Mesendoderm (in vitro differentiated cells): ENCODE measurements around the gene DSE.

Source experiments
- DNase-seq: peaks from one replicate; pipeline ENCODE4 v3.0.0; 2013
- H2AK5ac ChIP-seq: 2 replicates; pipeline ENCODE4 v1.6.1; 2013; ENCODE audit warnings: low read length, inconsistent platforms
- H2BK120ac ChIP-seq: 2 replicates; pipeline ENCODE4 v1.6.1; 2013; ENCODE audit warnings: low read depth, mild to moderate bottlenecking, low read length, moderate library complexity, mixed read lengths
- H2BK15ac ChIP-seq: replicated peaks from 2 replicates; pipeline ENCODE4 v1.6.1; 2013; ENCODE audit warnings: low read depth, mild to moderate bottlenecking, moderate library complexity
- H2BK5ac ChIP-seq: 2 replicates; pipeline ENCODE4 v1.6.1; 2013; ENCODE audit warnings: low read length, inconsistent platforms
- H3K18ac ChIP-seq: 2 replicates; pipeline ENCODE4 v1.6.1; 2013; ENCODE audit warnings: mild to moderate bottlenecking, low read length, mixed read lengths
- H3K23ac ChIP-seq: one replicate; pipeline ENCODE4 v1.6.1; 2013; ENCODE audit warnings: low read length
- H3K27ac ChIP-seq: 2 replicates; pipeline ENCODE4 v1.5.1; 2013; ENCODE audit warnings: low read depth, mild to moderate bottlenecking, inconsistent platforms, low read length, moderate library complexity
- H3K27me3 ChIP-seq: 2 replicates; pipeline ENCODE4 v1.6.1; 2013; ENCODE audit warnings: low read length, control low read depth, mild to moderate bottlenecking, inconsistent platforms; ENCODE audit not compliant: insufficient read depth, poor library complexity
- H3K36me3 ChIP-seq: 2 replicates; pipeline ENCODE4 v1.6.1; 2013; ENCODE audit warnings: low read length, inconsistent platforms; ENCODE audit not compliant: control insufficient read depth, insufficient read depth
- H3K4ac ChIP-seq: one replicate; pipeline ENCODE4 v1.6.1; 2013; ENCODE audit warnings: low read depth, mild to moderate bottlenecking, low read length, moderate library complexity
- H3K4me1 ChIP-seq: 2 replicates; pipeline ENCODE4 v1.6.1; 2013; ENCODE audit warnings: low read depth, low read length, inconsistent platforms; ENCODE audit not compliant: control insufficient read depth
- H3K4me2 ChIP-seq: 2 replicates; pipeline ENCODE4 v1.6.1; 2013; ENCODE audit warnings: low read length
- H3K4me3 ChIP-seq: 2 replicates; pipeline ENCODE4 v1.5.1; 2013; ENCODE audit warnings: mild to moderate bottlenecking, low read length
- H3K56ac ChIP-seq: one replicate; pipeline ENCODE4 v1.6.1; 2013; ENCODE audit warnings: low read length
- H3K79me1 ChIP-seq: 2 replicates; pipeline ENCODE4 v1.6.1; 2013; ENCODE audit warnings: low read length, inconsistent platforms
- H3K79me2 ChIP-seq: 2 replicates; pipeline ENCODE4 v1.6.1; 2013; ENCODE audit warnings: mild to moderate bottlenecking, low read length; ENCODE audit not compliant: control insufficient read depth, insufficient read depth
- H3K9ac ChIP-seq: 2 replicates; pipeline ENCODE4 v1.6.1; 2013; ENCODE audit warnings: low read length, inconsistent platforms
- H4K5ac ChIP-seq: one replicate; pipeline ENCODE4 v1.6.1; 2013; ENCODE audit warnings: low read length
- H4K8ac ChIP-seq: one replicate; pipeline ENCODE4 v1.6.1; 2013; ENCODE audit warnings: low read depth, mild to moderate bottlenecking, control low read depth, low read length, moderate library complexity
- WGBS: extraction: QIAGEN DNeasy Blood & Tissue Kit; methylation state at CpG from one replicate; pipeline ENCODE4 v1.1.7; 2013; ENCODE audit warnings: low lambda C conversion rate, missing lambda C conversion rate; ENCODE audit not compliant: insufficient coverage; ENCODE audit errors: extremely low coverage; 5-methylcytosine and 5-hydroxymethylcytosine counted together

Gene DSE

DNA sequence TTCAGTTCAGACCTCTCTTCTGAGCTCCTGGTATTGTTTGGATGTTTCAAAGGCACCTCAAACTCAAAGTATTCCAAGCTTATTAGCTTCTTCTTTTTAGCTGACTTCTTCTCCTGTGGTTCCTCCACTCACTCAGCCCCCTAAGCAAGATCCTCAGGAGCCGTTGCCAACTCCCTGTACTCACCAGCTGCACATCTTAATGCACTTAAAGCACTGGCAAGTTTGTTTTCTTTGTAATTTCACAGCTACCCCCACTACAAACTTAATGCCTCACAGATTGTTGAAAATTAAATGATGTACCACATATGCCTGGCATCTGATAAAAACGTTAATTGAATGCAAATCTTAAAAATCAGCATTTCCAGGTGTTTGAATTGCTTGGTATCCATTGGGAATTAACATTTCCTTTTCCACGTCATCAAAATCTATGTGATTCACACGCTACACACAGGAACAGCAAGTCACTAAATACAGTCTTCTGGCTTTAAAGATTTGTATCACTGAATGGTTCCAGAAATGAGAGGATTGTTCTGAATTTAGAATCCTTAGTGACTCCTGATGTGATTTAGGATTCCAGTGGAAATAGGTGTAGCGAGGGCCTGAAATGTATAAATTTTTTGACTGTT lies 114.9 kb downstream of the DSE start:
- no peak overlapping the region for H2BK120ac ChIP-seq
- H4K5ac ChIP-seq, result no peak overlapping the region
- H3K56ac ChIP-seq, result peak overlapping the region; percentile 25
- no peak overlapping the region for H2AK5ac ChIP-seq
- H3K79me1 ChIP-seq, result no peaks in the 10 kb centered on the region
- no CpG with 5 or more reads among the region's 5 CpGs for WGBS
- no peaks in the 10 kb centered on the region for H3K4me1 ChIP-seq
- H3K27me3 ChIP-seq, result no peaks in the 10 kb centered on the region
- H3K18ac ChIP-seq, result no peak overlapping the region
- H3K4me2 ChIP-seq, result no peak overlapping the region
- H2BK15ac ChIP-seq, result no peak overlapping the region
- no peaks in the 10 kb centered on the region for H3K79me2 ChIP-seq
- no peak overlapping the region for H3K4me3 ChIP-seq
- no peak overlapping the region for H3K23ac ChIP-seq
- no peak overlapping the region for H2BK5ac ChIP-seq
- H3K9ac ChIP-seq, result no peak overlapping the region
- H3K36me3 ChIP-seq, result no peaks in the 10 kb centered on the region
- H3K4ac ChIP-seq, result no peak overlapping the region
- no peak overlapping the region for H4K8ac ChIP-seq
- DNase-seq, result no peak
- H3K27ac ChIP-seq, result no peak overlapping the region

DNA sequence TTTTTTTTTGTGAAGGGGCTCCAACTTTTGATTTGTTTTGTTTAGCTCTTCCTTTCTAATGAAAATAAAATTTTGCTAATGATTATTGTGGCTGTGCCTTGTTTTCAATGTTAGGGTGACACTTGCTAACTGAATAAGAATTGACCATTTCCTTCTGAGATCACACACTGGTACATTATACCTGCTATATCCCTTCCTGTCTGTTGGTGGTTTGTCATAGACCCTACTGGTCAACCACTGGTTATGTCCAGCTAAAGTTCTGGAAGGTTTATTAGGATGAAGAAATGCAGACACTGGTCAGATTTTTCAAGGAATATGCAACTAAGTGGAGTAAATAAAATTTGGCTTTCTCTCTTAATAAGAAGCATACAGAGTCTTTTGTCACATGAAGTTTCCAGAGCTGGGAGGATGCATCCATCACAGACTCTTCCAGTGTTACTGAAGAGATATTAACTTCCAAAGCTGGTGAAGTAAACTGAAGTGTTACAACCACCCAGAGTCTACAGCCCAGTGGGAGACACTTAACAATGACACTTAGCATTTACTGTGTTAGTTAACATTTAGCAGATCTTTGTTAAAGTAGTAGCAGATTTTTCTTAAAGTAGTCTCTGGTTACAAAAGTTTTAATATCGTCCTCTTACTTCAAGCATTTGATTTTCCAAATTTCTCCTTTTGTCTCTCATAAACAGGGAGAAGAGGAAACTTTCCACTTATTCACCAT lies 121.0 kb downstream of the DSE start:
- no peak overlapping the region for H3K9ac ChIP-seq
- H2BK5ac ChIP-seq, result no peak overlapping the region
- WGBS, result no CpG with 5 or more reads among the region's 1 CpG
- no peak overlapping the region for H3K27ac ChIP-seq
- H3K4me1 ChIP-seq, result no peaks in the 10 kb centered on the region
- no peak overlapping the region for H2BK15ac ChIP-seq
- no peak overlapping the region for H2BK120ac ChIP-seq
- H3K18ac ChIP-seq, result no peak overlapping the region
- no peaks in the 10 kb centered on the region for H3K27me3 ChIP-seq
- H3K79me1 ChIP-seq, result no peaks in the 10 kb centered on the region
- no peak overlapping the region for H3K23ac ChIP-seq
- peak overlapping the region; percentile 29 for H4K5ac ChIP-seq
- no peaks in the 10 kb centered on the region for H3K79me2 ChIP-seq
- no peak overlapping the region for H3K4ac ChIP-seq
- no peak overlapping the region for H3K56ac ChIP-seq
- no peaks in the 10 kb centered on the region for H3K36me3 ChIP-seq
- no peak overlapping the region for H4K8ac ChIP-seq
- DNase-seq, result no peak
- H3K4me2 ChIP-seq, result no peak overlapping the region
- no peak overlapping the region for H2AK5ac ChIP-seq
- H3K4me3 ChIP-seq, result no peak overlapping the region

DNA sequence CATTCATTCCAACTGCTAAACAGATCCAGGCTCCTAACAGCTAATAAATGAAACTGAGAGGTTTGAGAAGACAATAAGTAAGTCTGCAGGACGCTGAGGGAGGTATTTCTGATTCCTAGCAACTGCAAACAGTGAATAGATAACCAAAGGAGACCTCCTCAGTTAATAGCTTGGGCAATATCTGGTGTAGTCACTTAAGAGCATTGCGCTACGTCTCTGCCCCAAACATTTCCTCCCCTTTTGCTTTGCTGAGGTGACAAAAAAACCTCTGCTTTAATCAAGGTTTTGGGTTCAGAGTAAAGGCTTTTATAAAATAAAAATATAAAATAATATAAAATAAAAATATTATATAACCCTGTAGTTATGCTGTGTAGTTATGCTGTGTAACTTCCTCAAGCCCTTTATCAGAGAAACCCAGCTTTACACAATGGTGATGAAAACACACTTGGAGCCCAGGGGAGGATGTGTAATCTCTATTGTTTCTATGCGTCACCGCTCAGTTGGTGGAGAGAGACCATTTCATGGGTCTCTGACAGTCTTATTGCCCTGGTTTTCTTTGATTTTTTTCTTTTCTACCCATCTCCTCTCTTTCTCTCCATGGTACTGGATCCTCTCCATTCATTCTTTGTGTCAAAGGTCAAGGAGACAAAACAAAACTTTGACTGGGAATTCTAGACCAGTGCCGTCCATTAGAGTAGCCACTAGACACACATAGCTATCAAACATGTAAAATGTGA lies 121.8 kb downstream of the DSE start:
- H3K4me1 ChIP-seq, result no peaks in the 10 kb centered on the region
- H2BK15ac ChIP-seq, result no peak overlapping the region
- H4K8ac ChIP-seq, result no peak overlapping the region
- no CpG with 5 or more reads among the region's 6 CpGs for WGBS
- no peak overlapping the region for H2BK120ac ChIP-seq
- DNase-seq, result peak; percentile 65
- no peak overlapping the region for H3K18ac ChIP-seq
- no peak overlapping the region for H3K4ac ChIP-seq
- no peak overlapping the region for H3K23ac ChIP-seq
- H3K56ac ChIP-seq, result no peak overlapping the region
- H2BK5ac ChIP-seq, result no peak overlapping the region
- no peak overlapping the region for H2AK5ac ChIP-seq
- no peaks in the 10 kb centered on the region for H3K79me1 ChIP-seq
- no peak overlapping the region for H3K27ac ChIP-seq
- no peak overlapping the region for H3K4me3 ChIP-seq
- H3K4me2 ChIP-seq, result no peak overlapping the region
- H3K27me3 ChIP-seq, result no peaks in the 10 kb centered on the region
- no peak overlapping the region for H4K5ac ChIP-seq
- no peaks in the 10 kb centered on the region for H3K36me3 ChIP-seq
- H3K79me2 ChIP-seq, result no peaks in the 10 kb centered on the region
- no peak overlapping the region for H3K9ac ChIP-seq
